GM23248 (cell line): ENCODE measurements around the gene BRME1.

ENCODE experiments used
- EZH2 ChIP-seq: fragments of 200-600 bp; sonication (generic); IDR thresholded peaks from 2 replicates; pipeline ENCODE4 v1.6.1; 2018; ENCODE audit warnings: antibody characterized with exemption, mild to moderate bottlenecking; ENCODE audit not compliant: insufficient read depth, poor library complexity, severe bottlenecking
- EZH2phosphoT487 ChIP-seq: fragments of 200-600 bp; sonication (generic); IDR thresholded peaks from 2 replicates; pipeline ENCODE4 v1.6.1; 2018; ENCODE audit warnings: antibody characterized with exemption, moderate library complexity, mild to moderate bottlenecking, low read depth; ENCODE audit not compliant: insufficient read depth

DNA sequence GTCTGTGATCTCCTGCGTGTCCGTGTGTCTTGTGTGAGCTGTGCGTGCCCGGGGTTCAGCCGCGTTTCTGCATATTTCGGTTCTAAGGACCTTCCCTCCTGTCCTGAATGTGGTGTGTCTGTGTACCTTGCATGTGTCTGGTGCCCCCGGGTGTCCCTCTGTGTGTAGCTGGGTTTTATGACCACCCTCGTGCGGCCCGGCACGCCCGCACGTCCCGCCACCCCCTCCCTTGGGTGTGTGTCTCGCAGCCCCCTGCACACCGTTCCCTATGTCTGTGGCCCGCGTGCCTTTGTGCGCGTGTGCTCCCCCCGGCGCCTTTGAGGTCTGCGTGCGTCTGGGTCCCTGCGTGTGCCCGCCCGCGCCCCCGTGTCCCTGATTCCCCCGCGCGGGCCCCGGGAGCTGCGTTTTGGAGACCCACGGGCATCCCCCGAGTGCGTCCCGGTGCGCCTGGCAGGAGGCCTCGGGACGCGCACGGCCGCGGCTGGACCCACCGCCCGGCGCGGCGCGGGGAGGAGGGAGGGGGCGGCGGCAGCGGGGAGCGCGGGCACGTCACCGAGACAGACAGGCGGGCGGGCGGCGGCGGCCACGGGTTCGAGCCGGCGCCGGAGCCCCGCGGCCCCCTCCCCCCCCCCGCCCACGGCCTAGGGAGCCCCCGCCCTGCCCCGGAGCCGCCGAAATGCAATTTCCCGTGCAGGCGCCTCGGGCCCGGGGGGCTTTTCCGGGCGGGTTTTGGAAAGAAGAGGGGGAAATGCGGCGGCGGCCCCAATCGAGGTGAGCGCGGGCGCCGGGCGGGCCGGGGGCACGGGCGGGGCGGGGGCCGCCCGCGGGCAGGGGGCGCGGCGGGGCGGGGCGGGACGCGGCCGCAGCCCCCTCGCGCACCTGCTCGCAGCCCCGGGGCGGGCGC, 41.0 kb downstream of the BRME1 start:
- TF ChIP-seq EZH2 (no peak), EZH2phosphoT487 (no peak)
